Peyer's patch (tissue), 4 donors: ENCODE data around the gene ARHGEF33. TPM values are rescaled to one million over a fixed set of nuclear protein-coding genes. Genes with fewer than 3 reads are reported as not detected.
A peak's percentile ranks its signal among the peaks of the same experiment; 100 is the strongest.

Experiments used
- DNase-seq, 3 donors: peaks; one replicate each; pipeline ENCODE4 v3.0.0-alpha.2; 2017 to 2019
- H3K27ac ChIP-seq, 4 donors: fragments of 200-600 bp; sonication (generic); one replicate each; pipeline ENCODE4 v1.5.1; 2016 to 2019
- H3K27me3 ChIP-seq, 2 donors: fragments of 200-600 bp; sonication (generic); one replicate each; pipeline ENCODE4 v1.5.1; 2019
- H3K36me3 ChIP-seq, 3 donors: fragments of 200-600 bp; sonication (generic); one replicate each; pipeline ENCODE4 v1.5.1; 2016 to 2019
- H3K4me1 ChIP-seq, 4 donors: fragments of 200-600 bp; sonication (generic); one replicate each; pipeline ENCODE4 v1.5.1; 2016 to 2019
- H3K4me3 ChIP-seq, 4 donors: fragments of 200-600 bp; sonication (generic); 1 replicate in 3 of 4; 2 replicates in 1 of 4; pipeline ENCODE4 v1.5.1; 2016 to 2019; ENCODE audit warnings: mild to moderate bottlenecking in 1 of 4
- H3K9me3 ChIP-seq, 4 donors: fragments of 200-600 bp; sonication (generic); one replicate each; pipeline ENCODE4 v1.5.1; 2016 to 2019; ENCODE audit warnings: mild to moderate bottlenecking in 1 of 4
- POLR2A ChIP-seq, 2 donors: fragments of 450-650 bp; IDR thresholded peaks; one replicate each; pipeline ENCODE4 v1.5.1; 2017; ENCODE audit warnings: antibody characterized with exemption in 2 of 2, mild to moderate bottlenecking in 2 of 2, moderate library complexity in 2 of 2
- total RNA-seq, 4 donors: library from RNA; depleted of rRNA; stranded (reverse); fragments of >200 nt; gene quantifications; one replicate each; pipeline ENCODE4 v1.1.0, GENCODE V29; 2016
- TF ChIP-seq, protein P1 (sequence below), 6 experiments: fragments of 450-650 bp in 4 of 6; fragments of 200-600 bp in 2 of 6; sonication (generic) in 1 of 6; IDR thresholded peaks; one replicate each; pipeline ENCODE4 v1.5.1; 2017 to 2019; ENCODE audit warnings: antibody characterized with exemption in 6 of 6, mild to moderate bottlenecking in 3 of 6, moderate library complexity in 1 of 6

Gene ARHGEF33
- total RNA-seq, 4 donors from 2014 or later = 0.18 to 1.3 (median 0.28) TPM; not detected in 1

DNA sequence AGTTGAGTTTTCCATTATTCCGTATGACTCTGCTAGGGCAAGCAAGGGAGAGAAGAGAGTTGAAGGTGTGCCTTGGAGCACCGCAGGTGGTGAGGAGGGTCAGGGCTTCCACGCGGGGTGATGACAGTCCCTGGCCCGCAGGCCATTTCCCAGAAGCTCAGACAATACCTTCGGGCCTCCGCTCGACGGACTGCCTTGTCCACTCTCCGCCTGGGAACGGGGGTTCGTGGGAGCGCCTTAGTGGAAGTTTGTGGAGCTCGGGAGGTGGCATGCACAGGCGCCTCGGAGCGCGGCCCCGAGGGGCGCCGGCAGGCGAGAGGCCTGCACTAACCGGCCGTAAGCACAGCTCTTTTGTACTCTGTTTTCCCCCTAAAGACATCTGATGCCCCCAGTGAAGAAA, 69.8 kb downstream of the ARHGEF33 start:
- Histone ChIP-seq H3K4me3 (peak overlapping the region in 1 of 4 donors; percentile 51), H3K4me1 (peaks cover 0 to 7% (median 0%) of the 10 kb centered on the region in 4 donors), H3K9me3 (no peaks in the 10 kb centered on the region), H3K27ac (no peak overlapping the region), H3K36me3 (no peaks in the 10 kb centered on the region), H3K27me3 (no peaks in the 10 kb centered on the region)
- no peak for DNase-seq
- TF ChIP-seq, protein P1, sequence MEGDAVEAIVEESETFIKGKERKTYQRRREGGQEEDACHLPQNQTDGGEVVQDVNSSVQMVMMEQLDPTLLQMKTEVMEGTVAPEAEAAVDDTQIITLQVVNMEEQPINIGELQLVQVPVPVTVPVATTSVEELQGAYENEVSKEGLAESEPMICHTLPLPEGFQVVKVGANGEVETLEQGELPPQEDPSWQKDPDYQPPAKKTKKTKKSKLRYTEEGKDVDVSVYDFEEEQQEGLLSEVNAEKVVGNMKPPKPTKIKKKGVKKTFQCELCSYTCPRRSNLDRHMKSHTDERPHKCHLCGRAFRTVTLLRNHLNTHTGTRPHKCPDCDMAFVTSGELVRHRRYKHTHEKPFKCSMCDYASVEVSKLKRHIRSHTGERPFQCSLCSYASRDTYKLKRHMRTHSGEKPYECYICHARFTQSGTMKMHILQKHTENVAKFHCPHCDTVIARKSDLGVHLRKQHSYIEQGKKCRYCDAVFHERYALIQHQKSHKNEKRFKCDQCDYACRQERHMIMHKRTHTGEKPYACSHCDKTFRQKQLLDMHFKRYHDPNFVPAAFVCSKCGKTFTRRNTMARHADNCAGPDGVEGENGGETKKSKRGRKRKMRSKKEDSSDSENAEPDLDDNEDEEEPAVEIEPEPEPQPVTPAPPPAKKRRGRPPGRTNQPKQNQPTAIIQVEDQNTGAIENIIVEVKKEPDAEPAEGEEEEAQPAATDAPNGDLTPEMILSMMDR (IDR thresholded peaks at IDR 0.05) = no peak
- TF ChIP-seq POLR2A (IDR thresholded peaks at IDR 0.05) = no peak

DNA sequence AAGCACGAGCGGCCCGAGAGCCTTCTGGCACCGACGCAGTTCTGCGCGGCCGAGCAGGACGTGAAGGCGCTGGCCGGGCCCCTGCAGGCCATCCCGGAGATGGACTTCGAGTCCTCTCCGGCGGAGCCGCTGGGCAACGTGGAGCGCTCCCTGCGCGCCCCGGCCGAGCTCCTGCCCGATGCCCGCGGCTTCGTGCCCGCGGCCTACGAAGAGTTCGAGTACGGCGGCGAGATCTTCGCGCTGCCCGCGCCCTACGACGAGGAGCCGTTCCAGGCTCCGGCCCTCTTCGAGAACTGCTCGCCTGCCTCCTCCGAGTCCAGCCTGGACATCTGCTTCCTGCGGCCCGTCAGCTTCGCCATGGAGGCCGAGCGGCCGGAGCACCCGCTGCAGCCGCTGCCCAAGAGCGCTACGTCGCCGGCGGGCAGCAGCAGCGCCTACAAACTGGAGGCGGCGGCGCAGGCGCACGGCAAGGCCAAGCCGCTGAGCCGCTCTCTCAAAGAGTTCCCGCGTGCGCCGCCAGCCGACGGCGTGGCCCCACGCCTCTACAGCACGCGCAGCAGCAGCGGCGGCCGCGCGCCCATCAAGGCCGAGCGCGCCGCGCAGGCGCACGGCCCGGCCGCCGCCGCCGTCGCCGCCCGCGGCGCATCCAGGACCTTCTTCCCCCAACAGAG, 70.4 kb downstream of the ARHGEF33 start:
- H3K9me3 ChIP-seq = no peaks in the 10 kb centered on the region
- no peak overlapping the region for H3K27ac ChIP-seq
- peaks cover 0 to 7% (median 0%) of the 10 kb centered on the region in 4 donors for H3K4me1 ChIP-seq
- H3K27me3 ChIP-seq = no peaks in the 10 kb centered on the region
- TF ChIP-seq POLR2A (IDR thresholded peaks at IDR 0.05) = no peak
- TF ChIP-seq, protein P1 (IDR thresholded peaks at IDR 0.05) = peak in 2 of 6 experiments; percentile 14
- H3K4me3 ChIP-seq = peak overlapping the region; percentile 34 to 51 (median 43)
- DNase-seq = peak; percentile 27 to 80 (median 76)
- H3K36me3 ChIP-seq = no peaks in the 10 kb centered on the region

- Histone ChIP-seq H3K27ac (no peak overlapping the region), H3K36me3 (no peaks in the 10 kb centered on the region), H3K9me3 (no peaks in the 10 kb centered on the region), H3K27me3 (no peaks in the 10 kb centered on the region), H3K4me1 (peaks cover 0 to 7% (median 0%) of the 10 kb centered on the region in 4 donors), H3K4me3 (peak overlapping the region; percentile 15 to 51 (median 43))
- TF ChIP-seq, protein P1 (IDR thresholded peaks at IDR 0.05) = no peak
- no peak for TF ChIP-seq POLR2A (IDR thresholded peaks at IDR 0.05)
- no peak for DNase-seq
These were observed 71.1 kb downstream of the ARHGEF33 start for GRCh38 chr2:38960609-38961320.

DNA sequence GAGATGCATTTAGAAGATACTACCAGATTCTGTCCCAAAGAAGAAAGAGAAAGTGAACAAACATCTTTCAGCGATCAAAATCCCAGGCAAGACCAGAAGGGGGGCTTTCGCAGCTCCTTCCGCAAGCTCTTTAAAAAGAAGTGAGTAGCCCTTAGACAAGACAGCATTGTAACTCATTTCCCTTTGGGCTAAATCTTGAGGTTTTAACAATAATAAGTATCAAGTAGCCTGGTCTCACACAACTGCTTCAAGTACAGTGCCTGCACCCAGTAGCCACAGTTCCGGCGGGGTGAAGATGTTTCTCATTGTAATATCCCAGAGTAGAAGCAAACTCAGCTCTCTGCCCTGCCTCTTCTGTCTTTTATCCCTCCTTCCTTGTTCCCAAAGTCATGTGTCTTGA, 76.3 kb downstream of the ARHGEF33 start:
- no peak for DNase-seq
- Histone ChIP-seq H3K9me3 (no peaks in the 10 kb centered on the region), H3K4me1 (no peaks in the 10 kb centered on the region), H3K36me3 (no peaks in the 10 kb centered on the region), H3K4me3 (no peak overlapping the region), H3K27me3 (no peaks in the 10 kb centered on the region), H3K27ac (no peak overlapping the region)
- no peak for TF ChIP-seq POLR2A (IDR thresholded peaks at IDR 0.05)
- TF ChIP-seq, protein P1 (IDR thresholded peaks at IDR 0.05) = no peak

- H3K27ac ChIP-seq = no peak overlapping the region
- no peaks in the 10 kb centered on the region for H3K4me1 ChIP-seq
- DNase-seq = no peak
- H3K4me3 ChIP-seq = no peak overlapping the region
- no peaks in the 10 kb centered on the region for H3K27me3 ChIP-seq
- no peaks in the 10 kb centered on the region for H3K36me3 ChIP-seq
- TF ChIP-seq, protein P1 (IDR thresholded peaks at IDR 0.05) = no peak
- no peak for TF ChIP-seq POLR2A (IDR thresholded peaks at IDR 0.05)
- no peaks in the 10 kb centered on the region for H3K9me3 ChIP-seq
These were observed 77.0 kb downstream of the ARHGEF33 start for GRCh38 chr2:38966678-38967077.
